K562 (cell line): ENCODE data around the gene MRTFB. TPM values are rescaled to one million over a fixed set of nuclear protein-coding genes. Genes with fewer than 3 reads are reported as not detected.

Experiments used
- ATAC-seq: fragments of 200-7000 bp; cut with Tn5 transposase; 3 replicates; pipeline ENCODE4 v1.9.1; 2020; ENCODE audit warnings: moderate library complexity
- BruUV-seq: library from RNA; stranded (reverse); fragments of 400-500 nt; replicated peaks from 2 replicates; lab custom pipeline; 2021; lab: Mats Ljungman, UMichigan
- CTCF ChIA-PET: fragments of 300-600 bp; formaldehyde crosslinking; extraction: SDS; loops from one replicate; lab custom pipeline; 2021; ENCODE audit warnings: low intra/inter-chr PET ratio; lab: Yijun Ruan, JAX
- POLR2A ChIA-PET: fragments of 300-600, 350-650 bp; sonication (Branson Sonifier 250); formaldehyde crosslinking; extraction: SDS; loops from one replicate; lab custom pipeline; 2021; ENCODE audit warnings: antibody characterized with exemption, inconsistent platforms; lab: Yijun Ruan, JAX
- DNase-seq, 4 experiments: peaks; one replicate each; pipeline versions ENCODE4 v3.0.0 to v3.0.0-alpha.2; 2011 to 2018; ENCODE audit warnings: low spot score in 3 of 4, mixed read lengths in 3 of 4; ENCODE audit errors: extremely low read depth in 1 of 4
- FAIRE-seq: peaks from 2 replicates; lab custom pipeline; 2011; peaks lifted over from hg19 to GRCh38; lab: Jason Lieb, UNC
- H2AFZ ChIP-seq: 2 replicates; pipeline ENCODE4 v1.6.0; 2011; ENCODE audit warnings: low read depth, low read length, control low read depth, inconsistent platforms
- H3K27ac ChIP-seq: fragments of 200-600 bp; 3 replicates; pipeline ENCODE4 v1.8.0; 2011; ENCODE audit warnings: low read depth, mild to moderate bottlenecking, control low read depth, inconsistent platforms, low read length, moderate library complexity, mixed read lengths; ENCODE audit errors: extremely low read depth
- H3K27me3 ChIP-seq, 2 experiments: fragments of 300-600 bp in 1 of 2; 2 replicates in 1 of 2; 3 replicates in 1 of 2; pipeline versions ENCODE4 v1.6.0 to v1.8.0; 2011; ENCODE audit warnings: inconsistent platforms in 2 of 2, low read length in 2 of 2, mild to moderate bottlenecking in 1 of 2, mixed read lengths in 1 of 2, moderate library complexity in 1 of 2; ENCODE audit not compliant: control insufficient read depth in 2 of 2, insufficient read depth in 2 of 2
- H3K36me3 ChIP-seq: fragments of 300-600 bp; 3 replicates; pipeline ENCODE4 v1.8.0; 2011; ENCODE audit warnings: mild to moderate bottlenecking, low read length, inconsistent platforms; ENCODE audit not compliant: control insufficient read depth, insufficient read depth
- H3K4me1 ChIP-seq, 2 experiments: fragments of 200-600 bp in 1 of 2; replicated peaks in 1 of 2; 2 replicates in 1 of 2; 3 replicates in 1 of 2; pipeline versions ENCODE4 v1.5.1 to v1.8.0; 2011; ENCODE audit warnings: inconsistent platforms in 2 of 2, low read length in 2 of 2, mild to moderate bottlenecking in 1 of 2, mixed read lengths in 1 of 2, moderate library complexity in 1 of 2; ENCODE audit not compliant: control insufficient read depth in 2 of 2, insufficient read depth in 2 of 2
- H3K4me2 ChIP-seq: 2 replicates; pipeline ENCODE4 v1.6.1; 2011; ENCODE audit warnings: low read length, control low read depth, inconsistent platforms, mixed read lengths; ENCODE audit not compliant: insufficient read depth
- H3K4me3 ChIP-seq: fragments of 200-600 bp; sonication (generic), shearing (Covaris generic); 2 replicates; pipeline ENCODE4 v1.5.1; 2016; ENCODE audit warnings: control low read depth, inconsistent platforms
- H3K79me2 ChIP-seq: fragments of 200-600 bp; 3 replicates; pipeline ENCODE4 v1.8.0; 2011; ENCODE audit warnings: low read length, inconsistent platforms; ENCODE audit not compliant: control insufficient read depth, insufficient read depth
- H3K9ac ChIP-seq, 2 experiments: 2 replicates each; pipeline versions ENCODE4 v1.6.0 to v1.6.1; 2011; ENCODE audit warnings: low read depth in 2 of 2, low read length in 2 of 2, control low read depth in 1 of 2, inconsistent platforms in 1 of 2, mild to moderate bottlenecking in 1 of 2, mixed read lengths in 1 of 2; ENCODE audit not compliant: insufficient read depth in 1 of 2
- H3K9me1 ChIP-seq: one replicate; pipeline ENCODE4 v1.6.0; 2011; ENCODE audit warnings: inconsistent platforms, mild to moderate bottlenecking, low read length, moderate library complexity; ENCODE audit not compliant: control insufficient read depth, insufficient read depth
- H3K9me3 ChIP-seq: replicated peaks from 2 replicates; pipeline ENCODE4 v1.5.1; 2011; ENCODE audit warnings: low read depth, low read length, inconsistent platforms; ENCODE audit not compliant: control insufficient read depth, insufficient read depth
- H4K20me1 ChIP-seq: replicated peaks from 2 replicates; pipeline ENCODE4 v1.6.1; 2011; ENCODE audit warnings: low read length, inconsistent platforms, mixed read lengths; ENCODE audit not compliant: control insufficient read depth, insufficient read depth
- DPF2 ChIP-seq: fragments of 450-650 bp; IDR thresholded peaks from 2 replicates; pipeline ENCODE4 v1.6.1; 2016
- FIP1L1 ChIP-seq: fragments of 200-400 bp; formaldehyde crosslinking; IDR thresholded peaks from 2 replicates; pipeline ENCODE4 v1.6.1; 2018; ENCODE audit warnings: mild to moderate bottlenecking, low read depth, low read length; ENCODE audit not compliant: poor library complexity, severe bottlenecking
- KLF13 ChIP-seq: fragments of 450-650 bp; IDR thresholded peaks from 2 replicates; pipeline ENCODE4 v1.6.1; 2016; ENCODE audit warnings: missing genetic modification characterization, low read depth, mild to moderate bottlenecking, missing compliant biosample characterization, moderate library complexity, borderline replicate concordance
- MYBL2 ChIP-seq, 2 experiments: fragments of 450-650 bp in 1 of 2; sonication (generic) in 1 of 2; formaldehyde crosslinking in 1 of 2; IDR thresholded peaks; 2 replicates each; pipeline versions ENCODE4 v1.6.1 to v1.8.1; 2017 to 2022; ENCODE audit warnings: borderline replicate concordance in 1 of 2, inconsistent platforms in 1 of 2, low read depth in 1 of 2, mild to moderate bottlenecking in 1 of 2, missing genetic modification reagents in 1 of 2, moderate library complexity in 1 of 2
- PCBP1 ChIP-seq: fragments of 200-400 bp; formaldehyde crosslinking; IDR thresholded peaks from 2 replicates; pipeline ENCODE4 v1.6.1; 2018; ENCODE audit warnings: mild to moderate bottlenecking, low read depth, low read length; ENCODE audit not compliant: poor library complexity, severe bottlenecking
- PRPF4 ChIP-seq: fragments of 200-400 bp; formaldehyde crosslinking; IDR thresholded peaks from one replicate; pipeline ENCODE4 v1.6.1; 2017; ENCODE audit warnings: low read length, low read depth, mild to moderate bottlenecking; ENCODE audit not compliant: insufficient read depth, poor library complexity, severe bottlenecking
- TSHZ1 ChIP-seq: fragments of 250-450 bp; sonication (Bioruptor Pico); IDR thresholded peaks from 2 replicates; pipeline ENCODE4 v1.4.0; 2020; ENCODE audit warnings: mild to moderate bottlenecking, moderate library complexity
- ZKSCAN8 ChIP-seq: fragments of 200-800 bp; sonication (Bioruptor generic); IDR thresholded peaks from 2 replicates; pipeline ENCODE4 v1.6.1; 2016; ENCODE audit warnings: missing genetic modification characterization, missing compliant biosample characterization
- ZNF23 ChIP-seq: fragments of 250-450 bp; sonication (Bioruptor Pico); IDR thresholded peaks from 2 replicates; pipeline ENCODE4 v1.4.0; 2020; ENCODE audit warnings: mild to moderate bottlenecking
- ZSCAN32 ChIP-seq: fragments of 450-650 bp; formaldehyde crosslinking; IDR thresholded peaks from 2 replicates; pipeline ENCODE4 v1.4.0; 2020; ENCODE audit warnings: mild to moderate bottlenecking, moderate library complexity
- WGBS: fragments of 100-300 bp; shearing (Covaris generic); methylation state at CpG from one replicate; pipeline ENCODE4 v1.1.6; 2016; ENCODE audit warnings: low coverage, mixed read lengths; ENCODE audit not compliant: insufficient coverage; ENCODE audit errors: missing lambda C conversion rate; 5-methylcytosine and 5-hydroxymethylcytosine counted together
- in situ Hi-C: fragments of 300-500 bp; cut with MboI; formaldehyde crosslinking; loops from 4 replicates; pipeline ENCODE4 v1.15.0; 2018; ENCODE audit warnings: inconsistent platforms, mixed read lengths
- intact Hi-C: fragments of 100-400 bp; cut with micrococcal nuclease; formaldehyde crosslinking; loops from 2 replicates; pipeline ENCODE4 v1.14.2; 2022
- polyA plus RNA-seq, 8 experiments: library from polyadenylated mRNA; depleted of rRNA in 4 of 8; stranded (reverse) in 5 of 8; unstranded in 3 of 8; fragments of >200 nt; fragmentation: Nextera tagmentation in 2 of 8; fragmentation: Illumina TruSeq in 1 of 8; extraction: Ambion mirVana in 2 of 8; extraction: Trizol in 1 of 8; gene quantifications; 2 replicates each; pipeline versions ENCODE4 v1.2.1 to v1.2.3, GENCODE V29; 2011 to 2014; ENCODE audit warnings: inconsistent platforms in 1 of 8, missing spikeins in 1 of 8
- total RNA-seq, 7 experiments: library from RNA; depleted of rRNA in 6 of 7; stranded (reverse); fragments of >200 nt in 6 of 7; fragmentation: Illumina TruSeq in 2 of 7; extraction: Trizol in 2 of 7; gene quantifications; 2 replicates each; pipeline versions ENCODE4 v1.2.1 to v1.2.3, GENCODE V29; 2011 to 2021; ENCODE audit warnings: low replicate concordance in 1 of 7

MRTFB gene
- total and polyA plus RNA-seq, 9 of the 15 experiments (the other 6 are each of a cell fraction or from before 2014, with no cell fraction given): 2.2 to 12.7 (median 7.0) TPM

GRCh38 chr16:14306485-14307058 is 235.5 kb downstream of the MRTFB start:
- Histone ChIP-seq H3K9ac (peak overlapping the region; percentile 36 to 88; a peak in 3 of 4 replicates), H3K4me1 (peaks cover 35 to 63% of the 10 kb centered on the region in 2 experiments), H3K27me3 (no peaks in the 10 kb centered on the region), H3K27ac (no peak overlapping the region; the same call in 2 of the 3 replicates), H3K9me3 (no peaks in the 10 kb centered on the region), H3K4me2 (peak overlapping the region; percentile 13; the same call in 1 of the 2 replicates), H3K4me3 (no peak overlapping the region), H3K79me2 (peaks cover 90% of the 10 kb centered on the region), H4K20me1 (no peaks in the 10 kb centered on the region), H2AFZ (0 out of 2 replicates have a peak overlapping the region, but pooled peaks have one; percentile 8), H3K9me1 (no peaks in the 10 kb centered on the region)
- intact Hi-C loops (no loop called here), in situ Hi-C loops (no loop called here)
- BruUV-seq: no TSS peak
- POLR2A ChIA-PET: interaction anchor here (0.5 to 1.0 kb wide), 4 partner anchors 9 to 784 kb away, joined by 3 read pairs; no protein-coding TSS in a partner anchor
- 69% methylated on average over 11 of the region's 11 CpGs for WGBS
- CTCF ChIA-PET: no interaction called here
- FAIRE-seq: no peak
- no peak for DNase-seq
- TF ChIP-seq PRPF4 (no peak), FIP1L1 (no peak), TSHZ1 (CRISPR knock-in tag) (no peak), KLF13 (no peak), ZSCAN32 (CRISPR knock-in tag) (no peak), ZKSCAN8 (no peak), PCBP1 (no peak), ZNF23 (CRISPR knock-in tag) (no peak), DPF2 (no peak), MYBL2 (IDR thresholded peaks at IDR 0.05; ENCODE audit: low read depth) (no peak), MYBL2 (CRISPR knock-in tag; IDR thresholded peaks at IDR 0.05; ENCODE audit: borderline replicate concordance) (no peak)
- TF ChIP-seq, all 486 proteins: peak for 0
- H3K36me3 ChIP-seq: no peaks in the 10 kb centered on the region; the same call in 2 of the 3 replicates
- ATAC-seq: no peak
